CD4-positive, alpha-beta T cell (primary cell): Measurements from ENCODE around the gene DDI2. TPM values are rescaled to one million over a fixed set of nuclear protein-coding genes. Genes with fewer than 3 reads are reported as not detected.

Source experiments
- ATAC-seq: fragments of 200-7000 bp; cut with Tn5 transposase; one replicate; pipeline ENCODE4 v1.10.0; 2022; ENCODE audit warnings: mild to moderate bottlenecking; ENCODE audit not compliant: poor library complexity
- CTCF ChIA-PET: fragments of 350-600 bp; sonication (Branson Sonifier 250); formaldehyde crosslinking; loops from one replicate; lab custom pipeline; 2021; ENCODE audit warnings: antibody characterized with exemption, inconsistent platforms; lab: Charles Lee
- POLR2A ChIA-PET: fragments of 350-600 bp; sonication (Branson Sonifier 250); formaldehyde crosslinking; loops from one replicate; lab custom pipeline; 2021; ENCODE audit warnings: antibody characterized with exemption, inconsistent platforms; lab: Charles Lee
- DNase-seq, 14 experiments: peaks; one replicate each; pipeline ENCODE4 v3.0.0-alpha.2; 2013 to 2020; ENCODE audit warnings: mixed read lengths in 2 of 14
- H3K27ac ChIP-seq, 2 donors: one replicate each; pipeline versions ENCODE4 v1.5.1 to v1.7.0; 2013; ENCODE audit warnings: low read length in 2 of 2, low read depth in 1 of 2, mild to moderate bottlenecking in 1 of 2
- H3K27me3 ChIP-seq, 2 experiments: 1 replicate in 1 of 2; 2 replicates in 1 of 2; pipeline versions ENCODE4 v1.6.1 to v1.7.0; 2013; ENCODE audit warnings: low read length in 2 of 2, control low read depth in 1 of 2, mild to moderate bottlenecking in 1 of 2, moderate library complexity in 1 of 2; ENCODE audit not compliant: insufficient read depth in 2 of 2, control insufficient read depth in 1 of 2
- H3K36me3 ChIP-seq: one replicate; pipeline ENCODE4 v1.6.1; 2013; ENCODE audit warnings: low read length, control low read depth; ENCODE audit not compliant: insufficient read depth
- H3K4me1 ChIP-seq: one replicate; pipeline ENCODE4 v1.6.1; 2013; ENCODE audit warnings: low read length, control low read depth; ENCODE audit not compliant: insufficient read depth
- H3K4me3 ChIP-seq: one replicate; pipeline ENCODE4 v1.5.1; 2013; ENCODE audit warnings: mild to moderate bottlenecking, low read length, moderate library complexity
- H3K9me3 ChIP-seq, 2 experiments: 1 replicate in 1 of 2; 2 replicates in 1 of 2; pipeline versions ENCODE4 v1.6.1 to v1.7.0; 2013; ENCODE audit warnings: low read length in 2 of 2, mild to moderate bottlenecking in 2 of 2, control low read depth in 1 of 2, moderate library complexity in 1 of 2; ENCODE audit not compliant: control insufficient read depth in 1 of 2, insufficient read depth in 1 of 2
- H3K27ac Mint-ChIP-seq: one replicate; pipeline ENCODE4 v1.8.0; 2020; ENCODE audit warnings: mixed read lengths
- H3K27me3 Mint-ChIP-seq: one replicate; pipeline ENCODE4 v1.8.0; 2021; ENCODE audit warnings: mixed read lengths
- H3K36me3 Mint-ChIP-seq: one replicate; pipeline ENCODE4 v1.8.0; 2021; ENCODE audit warnings: low read depth, mixed read lengths
- H3K4me1 Mint-ChIP-seq: one replicate; pipeline ENCODE4 v1.8.0; 2021; ENCODE audit warnings: low read depth, mixed read lengths
- H3K4me3 Mint-ChIP-seq: one replicate; pipeline ENCODE4 v1.8.0; 2020; ENCODE audit warnings: mild to moderate bottlenecking, mixed read lengths
- H3K9me3 Mint-ChIP-seq: one replicate; pipeline ENCODE4 v1.8.0; 2020; ENCODE audit warnings: mixed read lengths
- CTCF ChIP-seq: fragments of 200-600 bp; IDR thresholded peaks from one replicate; pipeline ENCODE4 v1.8.0; 2022; ENCODE audit warnings: antibody characterized with exemption, mild to moderate bottlenecking
- intact Hi-C, 2 experiments: fragments of 100-400 bp; cut with DNase I in 1 of 2; cut with micrococcal nuclease in 1 of 2; formaldehyde crosslinking; loops; one replicate each; pipeline versions ENCODE4 v1.15.1 to v1.9.0; 2023 to 2025; cut with DNase I, micrococcal nuclease
- total RNA-seq, 174 experiments: library from RNA in 2 of 174; stranded (reverse) in 2 of 174; gene quantifications; one replicate each; pipeline ENCODE4 v1.2.3 and lab custom pipeline; 2021 to 2026

Gene DDI2
- total RNA-seq, 2 experiments from 2014 or later = 24.2 to 29.9 TPM

- ATAC-seq (no peak), DNase-seq (no peak)
- Mint-ChIP-seq H3K36me3 (peaks cover 91% of the 10 kb centered on the region), H3K27ac (no peak overlapping the region), H3K4me3 (no peak overlapping the region), H3K27me3 (no peaks in the 10 kb centered on the region), H3K9me3 (no peaks in the 10 kb centered on the region), H3K4me1 (no peaks in the 10 kb centered on the region)
- CTCF ChIA-PET = no interaction called here
- no peaks in the 10 kb centered on the region for H3K9me3 ChIP-seq
- no peaks in the 10 kb centered on the region for H3K4me1 ChIP-seq
- no peaks in the 10 kb centered on the region for H3K27me3 ChIP-seq
- POLR2A ChIA-PET = no interaction called here
- no peak for TF ChIP-seq CTCF
- H3K27ac ChIP-seq = no peak overlapping the region
- H3K4me3 ChIP-seq = no peak overlapping the region
- H3K36me3 ChIP-seq = peaks cover 86% of the 10 kb centered on the region
- intact Hi-C loops = no loop called here
These were observed 19.2 kb downstream of the DDI2 start for GRCh38 chr1:15636436-15636835.

- peaks cover 92% of the 10 kb centered on the region for H3K36me3 Mint-ChIP-seq
- no peak overlapping the region for H3K4me3 Mint-ChIP-seq
- no peak for TF ChIP-seq CTCF
- no peak overlapping the region for H3K27ac Mint-ChIP-seq
- Histone ChIP-seq H3K27me3 (no peaks in the 10 kb centered on the region), H3K36me3 (peaks cover 81% of the 10 kb centered on the region), H3K9me3 (no peaks in the 10 kb centered on the region), H3K27ac (no peak overlapping the region), H3K4me3 (no peak overlapping the region), H3K4me1 (no peaks in the 10 kb centered on the region)
- POLR2A ChIA-PET = no interaction called here
- DNase-seq = no peak
- intact Hi-C loops = no loop called here
- H3K4me1 Mint-ChIP-seq = no peaks in the 10 kb centered on the region
- no peaks in the 10 kb centered on the region for H3K27me3 Mint-ChIP-seq
- no peak for ATAC-seq
- CTCF ChIA-PET = no interaction called here
- H3K9me3 Mint-ChIP-seq = no peaks in the 10 kb centered on the region
These were observed 20.6 kb downstream of the DDI2 start for GRCh38 chr1:15637826-15638225.

- peaks cover 92% of the 10 kb centered on the region for H3K36me3 Mint-ChIP-seq
- H3K9me3 ChIP-seq = no peaks in the 10 kb centered on the region
- H3K27ac ChIP-seq = no peak overlapping the region
- no peak overlapping the region for H3K27ac Mint-ChIP-seq
- no peaks in the 10 kb centered on the region for H3K27me3 ChIP-seq
- H3K9me3 Mint-ChIP-seq = no peaks in the 10 kb centered on the region
- ChIA-PET CTCF (no interaction called here), POLR2A (no interaction called here)
- no peaks in the 10 kb centered on the region for H3K27me3 Mint-ChIP-seq
- peaks cover 82% of the 10 kb centered on the region for H3K36me3 ChIP-seq
- DNase-seq = no peak
- no peak for ATAC-seq
- H3K4me1 Mint-ChIP-seq = peaks cover 4% of the 10 kb centered on the region
- no peak overlapping the region for H3K4me3 ChIP-seq
- intact Hi-C loops = no loop called here
- no peaks in the 10 kb centered on the region for H3K4me1 ChIP-seq
- TF ChIP-seq CTCF = no peak
- H3K4me3 Mint-ChIP-seq = no peak overlapping the region
These were observed 22.0 kb downstream of the DDI2 start for GRCh38 chr1:15639262-15639661.
